A673 (cell line): ENCODE results near the gene NT5C1B. TPM values are rescaled to one million over a fixed set of nuclear protein-coding genes. Genes with fewer than 3 reads are reported as not detected.

Experiments
- BruUV-seq: library from RNA; stranded (reverse); fragments of 400-500 nt; replicated peaks from 2 replicates; lab custom pipeline; 2021; lab: Mats Ljungman, UMichigan
- CTCF ChIA-PET: fragments of 300-600 bp; sonication (Branson Sonifier 250); formaldehyde crosslinking; loops from one replicate; lab custom pipeline; 2022; ENCODE audit warnings: antibody characterized with exemption; lab: Charles Lee
- POLR2A ChIA-PET: fragments of 300-600 bp; sonication (Branson Sonifier 250); formaldehyde crosslinking; loops from one replicate; lab custom pipeline; 2022; ENCODE audit warnings: antibody characterized with exemption; ENCODE audit not compliant: low non-redundant PET; lab: Charles Lee
- DNase-seq: peaks from one replicate; pipeline ENCODE4 v3.0.0-alpha.2; 2015; ENCODE audit warnings: low spot score
- H3K27ac ChIP-seq: fragments of 200-600 bp; sonication (generic); 2 replicates; pipeline ENCODE4 v1.5.1; 2016; ENCODE audit warnings: mixed run types, low read depth, mild to moderate bottlenecking, mixed read lengths, antibody characterized with exemption, low read length; ENCODE audit not compliant: poor library complexity, severe bottlenecking
- H3K27me3 ChIP-seq: fragments of 200-600 bp; sonication (generic); replicated peaks from 2 replicates; pipeline ENCODE4 v1.6.1; 2017; ENCODE audit warnings: mixed run types, low read depth, mild to moderate bottlenecking, mixed read lengths, antibody characterized with exemption, low read length; ENCODE audit not compliant: insufficient read depth, poor library complexity
- H3K36me3 ChIP-seq: fragments of 200-600 bp; sonication (generic); 2 replicates; pipeline ENCODE4 v1.6.1; 2016; ENCODE audit warnings: mixed run types, mild to moderate bottlenecking, mixed read lengths, antibody characterized with exemption, low read length; ENCODE audit not compliant: insufficient read depth, poor library complexity, severe bottlenecking
- H3K4me1 ChIP-seq: fragments of 200-600 bp; sonication (generic); 2 replicates; pipeline ENCODE4 v1.6.1; 2017; ENCODE audit warnings: mixed run types, mild to moderate bottlenecking, mixed read lengths, antibody characterized with exemption, low read length; ENCODE audit not compliant: insufficient read depth, poor library complexity, severe bottlenecking
- H3K4me3 ChIP-seq: fragments of 200-600 bp; sonication (generic); 2 replicates; pipeline ENCODE4 v1.5.1; 2016; ENCODE audit warnings: low read depth, mixed run types, mild to moderate bottlenecking, mixed read lengths, low read length; ENCODE audit not compliant: poor library complexity, severe bottlenecking
- H3K9me3 ChIP-seq: fragments of 200-600 bp; sonication (generic); 2 replicates; pipeline ENCODE4 v1.6.1; 2016; ENCODE audit warnings: mixed run types, low read depth, mild to moderate bottlenecking, mixed read lengths, antibody characterized with exemption, low read length; ENCODE audit not compliant: poor library complexity, severe bottlenecking
- EZH2 ChIP-seq: fragments of 200-600 bp; sonication (generic); IDR thresholded peaks from 2 replicates; pipeline ENCODE4 v1.6.1; 2017; ENCODE audit warnings: borderline replicate concordance, low read depth, mild to moderate bottlenecking, mixed read lengths, antibody characterized with exemption, low read length; ENCODE audit not compliant: poor library complexity, severe bottlenecking
- intact Hi-C: fragments of 100-400 bp; cut with micrococcal nuclease; formaldehyde crosslinking; loops from one replicate; pipeline ENCODE4 v1.10.0; 2022; ENCODE audit not compliant: unreplicated experiment
- total RNA-seq: library from RNA; stranded (reverse); gene quantifications from 2 replicates; pipeline ENCODE4 v1.2.3, GENCODE V29; 2021
- TF ChIP-seq, protein P1 (sequence below): fragments of 300-800, 200-600 bp; sonication (generic); conservative IDR thresholded peaks from 2 replicates; pipeline ENCODE4 v1.5.1; 2017; ENCODE audit warnings: low read depth, mild to moderate bottlenecking, antibody characterized with exemption, low read length, moderate library complexity, mixed read lengths

Gene NT5C1B
- total RNA-seq, 1 experiment from 2014 or later, result not detected

- intact Hi-C loops, result no loop called here
- Histone ChIP-seq H3K9me3 (no peaks in the 10 kb centered on the region), H3K36me3 (no peaks in the 10 kb centered on the region), H3K4me3 (no peak overlapping the region), H3K27ac (no peak overlapping the region), H3K4me1 (peaks cover 10% of the 10 kb centered on the region), H3K27me3 (no peaks in the 10 kb centered on the region)
- no TSS peak for BruUV-seq
- POLR2A ChIA-PET, result no interaction called here
- TF ChIP-seq, protein P1, sequence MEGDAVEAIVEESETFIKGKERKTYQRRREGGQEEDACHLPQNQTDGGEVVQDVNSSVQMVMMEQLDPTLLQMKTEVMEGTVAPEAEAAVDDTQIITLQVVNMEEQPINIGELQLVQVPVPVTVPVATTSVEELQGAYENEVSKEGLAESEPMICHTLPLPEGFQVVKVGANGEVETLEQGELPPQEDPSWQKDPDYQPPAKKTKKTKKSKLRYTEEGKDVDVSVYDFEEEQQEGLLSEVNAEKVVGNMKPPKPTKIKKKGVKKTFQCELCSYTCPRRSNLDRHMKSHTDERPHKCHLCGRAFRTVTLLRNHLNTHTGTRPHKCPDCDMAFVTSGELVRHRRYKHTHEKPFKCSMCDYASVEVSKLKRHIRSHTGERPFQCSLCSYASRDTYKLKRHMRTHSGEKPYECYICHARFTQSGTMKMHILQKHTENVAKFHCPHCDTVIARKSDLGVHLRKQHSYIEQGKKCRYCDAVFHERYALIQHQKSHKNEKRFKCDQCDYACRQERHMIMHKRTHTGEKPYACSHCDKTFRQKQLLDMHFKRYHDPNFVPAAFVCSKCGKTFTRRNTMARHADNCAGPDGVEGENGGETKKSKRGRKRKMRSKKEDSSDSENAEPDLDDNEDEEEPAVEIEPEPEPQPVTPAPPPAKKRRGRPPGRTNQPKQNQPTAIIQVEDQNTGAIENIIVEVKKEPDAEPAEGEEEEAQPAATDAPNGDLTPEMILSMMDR, result no peak
- no peak for TF ChIP-seq EZH2
- CTCF ChIA-PET, result no interaction called here
- DNase-seq, result no peak
Measured at GRCh38 chr2:18592372-18592771, 3.0 kb upstream of the NT5C1B start.

GRCh38 chr2:18588802-18589201 lies 567 bp downstream of the NT5C1B start:
- H3K9me3 ChIP-seq, result no peaks in the 10 kb centered on the region
- H3K4me1 ChIP-seq, result peaks cover 10% of the 10 kb centered on the region
- intact Hi-C loops, result no loop called here
- no peak overlapping the region for H3K4me3 ChIP-seq
- no TSS peak for BruUV-seq
- no peak overlapping the region for H3K27ac ChIP-seq
- ChIA-PET CTCF (no interaction called here), POLR2A (no interaction called here)
- no peak for DNase-seq
- TF ChIP-seq, protein P1, result no peak
- no peak for TF ChIP-seq EZH2
- no peaks in the 10 kb centered on the region for H3K27me3 ChIP-seq
- H3K36me3 ChIP-seq, result no peaks in the 10 kb centered on the region

DNA sequence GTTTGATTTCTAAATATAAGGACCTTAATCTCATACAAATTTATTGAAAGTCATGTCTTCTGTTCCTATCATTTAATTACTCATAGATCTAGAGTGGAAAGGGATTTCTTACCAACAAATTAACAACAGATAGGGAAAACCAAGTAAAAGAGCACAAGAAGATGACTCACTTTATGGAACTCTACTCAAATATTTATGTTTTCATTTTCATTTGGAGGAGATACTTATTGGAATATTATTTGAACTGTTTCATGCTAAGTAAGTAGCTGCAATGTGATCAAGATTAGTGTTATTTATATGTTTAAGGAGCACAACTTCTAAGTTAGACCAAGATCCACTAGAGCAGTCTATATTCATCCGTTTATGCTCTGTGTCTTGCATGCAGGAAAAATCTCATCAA lies 1.3 kb downstream of the NT5C1B start:
- Histone ChIP-seq H3K36me3 (no peaks in the 10 kb centered on the region), H3K27me3 (no peaks in the 10 kb centered on the region), H3K4me1 (peaks cover 10% of the 10 kb centered on the region), H3K9me3 (no peaks in the 10 kb centered on the region), H3K27ac (no peak overlapping the region), H3K4me3 (no peak overlapping the region)
- POLR2A ChIA-PET, result no interaction called here
- BruUV-seq, result no TSS peak
- TF ChIP-seq, protein P1, result no peak
- no peak for TF ChIP-seq EZH2
- DNase-seq, result no peak
- intact Hi-C loops, result no loop called here
- CTCF ChIA-PET, result no interaction called here
